GM19351 (cell line): ENCODE measurements around the gene KCNH8.

Source experiments
- ATAC-seq: cut with Tn5 transposase; IDR thresholded peaks from one replicate; pipeline ENCODE4 v1.9.1; 2021; ENCODE audit warnings: mild to moderate bottlenecking, moderate library complexity; ENCODE audit not compliant: unreplicated experiment

The KCNH8 gene

GRCh38 chr3:19574268-19574667, 426.0 kb downstream of the KCNH8 start:
- no peak for ATAC-seq

- no peak for ATAC-seq
These were observed 428.0 kb downstream of the KCNH8 start for GRCh38 chr3:19576343-19576742.
